ENCODE results near the gene MROH7. TPM values are rescaled to one million over a fixed set of nuclear protein-coding genes. Genes with fewer than 3 reads are reported as not detected.

MROH7 gene
- total and polyA plus RNA-seq, 8 donors = 0.68 to 33.8 (median 5.2) TPM

DNA sequence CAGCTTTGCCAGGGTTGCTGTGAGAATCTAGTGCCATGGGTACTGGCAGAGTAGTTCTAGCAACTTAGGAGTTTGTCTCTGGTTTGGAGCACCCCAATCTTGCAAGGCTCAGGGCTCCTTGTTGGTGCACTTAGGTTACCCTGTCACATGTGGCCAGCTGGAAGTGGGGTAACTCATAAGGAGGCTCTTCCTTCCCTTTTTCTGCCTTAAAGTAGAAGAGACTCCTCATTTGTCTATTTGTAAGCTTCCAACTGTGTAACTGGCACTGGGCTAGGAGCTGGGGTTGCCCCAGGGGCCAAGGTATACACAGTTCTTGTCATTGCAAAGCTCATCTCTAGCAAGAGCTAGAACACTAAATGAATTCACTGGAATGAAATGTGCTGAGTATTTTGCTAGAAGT is 10.6 kb downstream of the MROH7 start:
- Histone ChIP-seq H3K36me3 (no peaks in the 10 kb centered on the region), H3K27ac (no peak overlapping the region), H3K4me3 (no peak overlapping the region), H3K27me3 (no peaks in the 10 kb centered on the region), H3K9me3 (no peaks in the 10 kb centered on the region), H3K4me1 (peaks cover 0 to 14% (median 6%) of the 10 kb centered on the region in 4 donors)
- intact Hi-C loops (cut with DNase I; ENCODE audit: low total_unique reads) = no loop called here
- no peak for DNase-seq
- TF ChIP-seq POLR2AphosphoS5 (IDR thresholded peaks at IDR 0.05) (no peak), POLR2A (IDR thresholded peaks at IDR 0.05) (no peak), EP300 (IDR thresholded peaks at IDR 0.05) (no peak)
- TF ChIP-seq, protein P1, sequence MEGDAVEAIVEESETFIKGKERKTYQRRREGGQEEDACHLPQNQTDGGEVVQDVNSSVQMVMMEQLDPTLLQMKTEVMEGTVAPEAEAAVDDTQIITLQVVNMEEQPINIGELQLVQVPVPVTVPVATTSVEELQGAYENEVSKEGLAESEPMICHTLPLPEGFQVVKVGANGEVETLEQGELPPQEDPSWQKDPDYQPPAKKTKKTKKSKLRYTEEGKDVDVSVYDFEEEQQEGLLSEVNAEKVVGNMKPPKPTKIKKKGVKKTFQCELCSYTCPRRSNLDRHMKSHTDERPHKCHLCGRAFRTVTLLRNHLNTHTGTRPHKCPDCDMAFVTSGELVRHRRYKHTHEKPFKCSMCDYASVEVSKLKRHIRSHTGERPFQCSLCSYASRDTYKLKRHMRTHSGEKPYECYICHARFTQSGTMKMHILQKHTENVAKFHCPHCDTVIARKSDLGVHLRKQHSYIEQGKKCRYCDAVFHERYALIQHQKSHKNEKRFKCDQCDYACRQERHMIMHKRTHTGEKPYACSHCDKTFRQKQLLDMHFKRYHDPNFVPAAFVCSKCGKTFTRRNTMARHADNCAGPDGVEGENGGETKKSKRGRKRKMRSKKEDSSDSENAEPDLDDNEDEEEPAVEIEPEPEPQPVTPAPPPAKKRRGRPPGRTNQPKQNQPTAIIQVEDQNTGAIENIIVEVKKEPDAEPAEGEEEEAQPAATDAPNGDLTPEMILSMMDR (IDR thresholded peaks at IDR 0.05) = no peak

DNA sequence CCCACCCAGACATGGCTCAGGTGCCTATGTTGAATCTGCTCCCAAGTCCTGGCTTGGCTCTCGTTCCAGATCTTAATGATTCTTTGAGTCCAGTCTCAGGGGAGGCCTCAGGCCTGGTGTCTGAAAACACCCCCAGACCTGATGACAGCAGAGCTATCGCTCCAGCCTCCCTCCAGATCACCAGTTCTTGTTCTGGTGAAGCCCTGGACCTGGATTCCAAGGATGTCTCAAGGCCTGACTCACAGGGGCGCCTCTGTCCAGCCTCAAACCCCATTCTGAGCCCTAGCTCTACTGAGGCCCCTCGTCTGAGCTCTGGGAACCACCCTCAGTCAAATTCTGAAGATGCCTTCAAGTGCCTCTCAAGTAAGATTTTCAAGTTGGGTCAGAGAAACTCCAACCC is 11.4 kb downstream of the MROH7 start:
- TF ChIP-seq EP300 (IDR thresholded peaks at IDR 0.05) (no peak), POLR2A (IDR thresholded peaks at IDR 0.05) (no peak), POLR2AphosphoS5 (IDR thresholded peaks at IDR 0.05) (no peak)
- TF ChIP-seq, protein P1 (IDR thresholded peaks at IDR 0.05) = no peak
- H3K4me1 ChIP-seq = peaks cover 0 to 14% (median 6%) of the 10 kb centered on the region in 4 donors
- H3K36me3 ChIP-seq = peaks cover 0 to 6% (median 0%) of the 10 kb centered on the region in 4 donors
- peaks cover 0 to 2% (median under 1%) of the 10 kb centered on the region in 4 donors for H3K9me3 ChIP-seq
- no peak for DNase-seq
- no peak overlapping the region for H3K27ac ChIP-seq
- H3K4me3 ChIP-seq = no peak overlapping the region
- H3K27me3 ChIP-seq = no peaks in the 10 kb centered on the region
- intact Hi-C loops (cut with DNase I; ENCODE audit: low total_unique reads) = no loop called here
- whole genome bisulfite sequencing, 5 donors = 83 to 95% (median 89%) methylated on average over 2 to 4 of the region's 4 CpGs

DNA sequence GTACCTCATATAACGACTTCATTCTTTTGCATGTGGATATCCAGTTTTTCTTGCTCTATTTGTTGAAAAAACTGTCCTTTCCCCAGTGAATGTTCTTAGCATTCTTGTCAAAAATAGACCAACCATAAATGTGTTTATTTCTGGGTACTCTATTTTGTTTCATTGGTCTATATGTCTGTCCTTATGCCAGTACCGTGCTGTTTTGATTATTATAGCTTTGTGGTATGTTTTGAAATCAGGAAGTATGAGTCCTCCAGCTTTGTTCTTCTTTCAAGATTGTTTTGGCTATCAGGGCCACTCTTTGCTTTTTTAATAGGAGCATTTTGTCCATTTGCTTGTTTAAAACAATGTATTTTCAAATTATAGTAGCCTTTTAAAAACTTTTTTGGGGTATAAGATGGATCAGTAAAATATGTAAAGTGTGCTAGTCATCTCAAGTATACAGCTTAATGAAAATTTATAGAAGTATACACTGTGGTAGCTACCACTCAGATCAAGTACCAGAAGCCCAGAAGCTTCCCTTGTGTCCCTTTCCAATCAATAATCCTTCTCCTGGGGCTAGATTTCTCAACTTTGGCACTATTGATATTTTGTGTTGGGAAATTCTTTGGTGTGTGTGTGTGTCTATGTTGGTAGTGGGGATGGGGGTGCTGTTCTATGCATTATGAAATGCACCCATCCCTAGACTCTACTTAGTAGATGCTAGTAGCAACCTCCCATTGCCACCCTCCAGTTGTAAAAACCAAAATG is 16.8 kb downstream of the MROH7 start:
- intact Hi-C loops (cut with DNase I; ENCODE audit: low total_unique reads) = no loop called here
- WGBS, 5 donors = 91 to 95% (median 92%) methylated on average over 2 of the region's 2 CpGs
- no peak overlapping the region for H3K27ac ChIP-seq
- no peaks in the 10 kb centered on the region for H3K27me3 ChIP-seq
- peaks cover 0 to 9% (median 4%) of the 10 kb centered on the region in 4 donors for H3K9me3 ChIP-seq
- no peak overlapping the region for H3K4me3 ChIP-seq
- no peak for DNase-seq
- TF ChIP-seq, protein P1 (IDR thresholded peaks at IDR 0.05) = no peak
- TF ChIP-seq POLR2AphosphoS5 (IDR thresholded peaks at IDR 0.05) (no peak), POLR2A (IDR thresholded peaks at IDR 0.05) (no peak), EP300 (IDR thresholded peaks at IDR 0.05) (no peak)
- no peaks in the 10 kb centered on the region for H3K4me1 ChIP-seq
- H3K36me3 ChIP-seq = peaks cover 0 to 18% (median 0%) of the 10 kb centered on the region in 4 donors

DNA sequence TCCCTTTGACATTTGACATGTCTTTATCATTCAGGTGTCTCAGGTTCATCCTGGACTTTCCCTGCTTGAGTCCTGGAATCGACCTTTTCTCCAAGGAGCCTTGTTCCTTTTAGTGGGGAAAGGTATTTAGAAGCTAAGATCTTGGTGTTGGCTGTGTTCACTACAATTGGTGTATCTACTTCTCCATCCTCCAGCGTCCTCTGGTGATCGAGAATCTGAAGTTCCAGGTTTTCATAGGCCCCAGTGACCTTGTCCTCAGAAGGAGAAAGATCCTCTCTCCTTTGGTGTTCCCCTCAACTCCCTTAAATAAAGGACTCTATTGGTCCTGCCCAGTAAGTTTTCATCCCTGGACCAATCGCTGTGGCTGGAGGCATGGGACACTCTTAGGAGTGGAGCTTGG is 22.1 kb downstream of the MROH7 start:
- H3K4me1 ChIP-seq = no peaks in the 10 kb centered on the region
- no peak overlapping the region for H3K4me3 ChIP-seq
- no peak for DNase-seq
- no peak overlapping the region for H3K27ac ChIP-seq
- H3K9me3 ChIP-seq = peaks cover 0 to under 1% (median 0%) of the 10 kb centered on the region in 4 donors
- intact Hi-C loops (cut with DNase I; ENCODE audit: low total_unique reads) = no loop called here
- TF ChIP-seq POLR2A (IDR thresholded peaks at IDR 0.05) (no peak), EP300 (IDR thresholded peaks at IDR 0.05) (no peak)
- peaks cover 0 to 17% (median 0%) of the 10 kb centered on the region in 4 donors for H3K36me3 ChIP-seq
- WGBS, 5 donors = 80 to 93% (median 88%) methylated on average over 4 of the region's 4 CpGs
- no peaks in the 10 kb centered on the region for H3K27me3 ChIP-seq

DNA sequence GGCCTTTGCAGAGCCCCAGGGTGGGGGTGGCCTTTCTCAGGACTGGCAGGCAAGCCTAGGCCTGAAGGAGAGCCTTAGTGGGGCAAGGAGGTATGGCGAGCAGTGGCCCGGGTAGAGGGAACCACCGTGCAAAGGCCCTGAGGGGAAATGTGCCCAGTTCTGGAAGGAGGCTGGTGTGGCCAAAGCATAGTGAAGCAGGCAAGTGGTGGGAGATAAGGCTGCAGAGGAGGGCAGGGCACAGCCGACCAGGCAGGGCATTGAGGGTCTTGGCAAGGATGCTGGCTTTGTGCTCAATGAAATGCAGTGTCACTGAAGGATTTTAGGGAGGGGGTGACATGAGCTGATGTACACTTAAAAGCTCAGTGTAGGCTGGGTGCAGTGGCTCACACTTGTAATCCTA is 22.8 kb downstream of the MROH7 start:
- no peak overlapping the region for H3K4me3 ChIP-seq
- no peak for DNase-seq
- H3K36me3 ChIP-seq = peaks cover 0 to 13% (median 0%) of the 10 kb centered on the region in 4 donors
- H3K27ac ChIP-seq = no peak overlapping the region
- intact Hi-C loops (cut with DNase I; ENCODE audit: low total_unique reads) = no loop called here
- TF ChIP-seq EP300 (IDR thresholded peaks at IDR 0.05) (no peak), POLR2AphosphoS5 (IDR thresholded peaks at IDR 0.05) (no peak), POLR2A (IDR thresholded peaks at IDR 0.05) (no peak)
- TF ChIP-seq, protein P1 (IDR thresholded peaks at IDR 0.05) = no peak
- H3K9me3 ChIP-seq = no peaks in the 10 kb centered on the region
- no peaks in the 10 kb centered on the region for H3K4me1 ChIP-seq
- no peaks in the 10 kb centered on the region for H3K27me3 ChIP-seq
- WGBS, 5 donors = 80 to 86% (median 84%) methylated on average over 4 of the region's 4 CpGs
